Muscle layer of duodenum (tissue), 2 donors: ENCODE data around the gene RILPL2.
A peak's percentile ranks its signal among the peaks of the same experiment; 100 is the strongest.
"Not testable (repeated sequence)": the region's sequence is repeated elsewhere in the genome, so short reads cannot be mapped to it uniquely, and the experiment has no call there.

ENCODE experiments used
- H3K27ac ChIP-seq: one replicate; pipeline ENCODE4 v1.7.0; 2013; ENCODE audit warnings: mild to moderate bottlenecking, low read length
- H3K27me3 ChIP-seq: one replicate; pipeline ENCODE4 v1.7.0; 2013; ENCODE audit warnings: low read depth, mild to moderate bottlenecking, control low read depth, low read length
- H3K36me3 ChIP-seq, 2 donors: one replicate each; pipeline ENCODE4 v1.7.0; 2013; ENCODE audit warnings: low read length in 2 of 2, control low read depth in 1 of 2, mild to moderate bottlenecking in 1 of 2; ENCODE audit not compliant: insufficient read depth in 2 of 2, control insufficient read depth in 1 of 2
- H3K4me1 ChIP-seq, 2 donors: one replicate each; pipeline ENCODE4 v1.7.0; 2013; ENCODE audit warnings: low read length in 2 of 2, mild to moderate bottlenecking in 2 of 2, control low read depth in 1 of 2, moderate library complexity in 1 of 2; ENCODE audit not compliant: insufficient read depth in 2 of 2, control insufficient read depth in 1 of 2
- H3K4me3 ChIP-seq, 2 donors: one replicate each; pipeline ENCODE4 v1.7.0; 2013; ENCODE audit warnings: low read length in 2 of 2, low read depth in 1 of 2, mild to moderate bottlenecking in 1 of 2
- H3K9me3 ChIP-seq, 2 donors: one replicate each; pipeline ENCODE4 v1.7.0; 2013; ENCODE audit warnings: low read length in 2 of 2, control low read depth in 1 of 2, mild to moderate bottlenecking in 1 of 2; ENCODE audit not compliant: control insufficient read depth in 1 of 2
- donor health status: healthy.

RILPL2 gene

DNA sequence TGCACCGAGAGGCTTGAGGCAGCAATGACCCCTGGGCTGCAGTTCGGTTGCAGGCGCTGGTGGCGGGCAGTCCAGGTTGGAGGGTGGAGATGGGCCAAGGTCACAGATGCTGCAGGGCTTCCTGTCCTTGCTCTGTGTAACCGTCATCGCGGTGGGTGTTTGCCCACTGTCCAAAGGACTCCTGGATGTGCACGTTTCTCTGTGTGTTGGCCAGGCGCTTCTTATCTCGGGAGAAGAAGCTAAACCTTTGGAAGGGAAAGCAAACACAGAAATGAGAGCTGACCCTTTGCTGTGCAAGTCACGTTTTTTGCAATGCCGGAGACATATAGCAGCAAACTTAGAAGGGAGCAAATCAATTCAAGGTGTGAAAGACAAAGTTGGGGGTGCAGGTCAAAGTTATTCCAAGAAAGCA, 36.0 kb upstream of the RILPL2 start:
- Histone ChIP-seq H3K27ac (no peak overlapping the region), H3K4me1 (no peaks in the 10 kb centered on the region), H3K9me3 (no peaks in the 10 kb centered on the region), H3K4me3 (no peak overlapping the region), H3K36me3 (peaks cover 10 to 37% of the 10 kb centered on the region in 2 donors), H3K27me3 (no peaks in the 10 kb centered on the region)

DNA sequence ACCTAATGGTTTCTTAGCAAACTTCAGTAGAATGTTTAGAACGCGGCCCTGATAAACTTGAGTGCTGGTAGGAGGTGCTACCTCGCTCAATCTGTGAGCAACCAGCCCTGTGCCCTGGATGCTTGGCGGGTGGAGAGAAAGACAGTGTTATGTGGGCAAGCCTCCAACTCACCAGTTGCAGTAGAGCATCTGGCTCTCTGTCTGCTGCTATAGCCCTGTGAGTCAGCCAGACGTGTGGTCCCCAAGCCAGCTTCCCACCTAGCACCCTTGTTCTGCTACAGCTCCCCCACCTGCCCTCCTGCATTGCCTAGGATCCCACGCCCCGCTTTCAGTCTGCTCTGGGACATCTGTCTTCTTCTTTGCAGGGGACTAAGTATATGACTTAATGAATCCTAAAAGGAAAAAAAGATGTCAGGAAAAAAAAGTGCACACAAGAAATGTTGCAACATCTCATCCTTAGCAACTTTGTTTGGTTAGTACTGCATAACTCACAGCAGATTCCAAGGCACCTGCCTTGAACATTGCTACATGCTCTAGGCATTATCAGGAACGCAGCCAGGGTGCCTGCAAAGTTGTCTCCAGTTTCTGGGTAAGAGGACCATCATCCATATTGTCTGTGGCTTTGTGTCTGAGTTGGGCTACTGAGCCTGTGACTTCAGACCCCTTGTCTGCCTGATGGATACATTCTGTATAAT, 35.0 kb upstream of the RILPL2 start:
- Histone ChIP-seq H3K36me3 (peaks cover 10 to 32% of the 10 kb centered on the region in 2 donors), H3K4me1 (no peaks in the 10 kb centered on the region), H3K4me3 (no peak overlapping the region), H3K9me3 (no peaks in the 10 kb centered on the region), H3K27ac (no peak overlapping the region), H3K27me3 (no peaks in the 10 kb centered on the region)

DNA sequence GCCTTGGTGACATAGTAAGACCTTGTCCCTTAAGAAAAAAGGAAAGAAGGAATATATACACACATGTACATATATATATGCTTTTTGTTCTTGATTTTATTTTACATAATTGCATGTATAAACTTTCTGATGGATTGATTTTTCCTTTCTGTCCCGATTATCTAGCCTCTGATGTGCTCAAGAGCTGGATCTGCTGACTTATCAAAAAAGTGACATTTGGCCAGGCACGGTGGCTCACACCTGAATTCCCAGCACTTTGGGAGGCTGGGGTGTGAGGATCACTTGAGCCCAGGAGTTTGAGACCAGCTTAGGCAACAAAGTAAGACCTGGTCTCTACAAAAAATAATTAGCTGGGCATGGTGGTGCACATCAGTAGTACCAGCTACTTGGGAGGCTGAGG, 33.5 kb upstream of the RILPL2 start:
- Histone ChIP-seq H3K4me3 (no peak overlapping the region), H3K36me3 (peaks cover 19 to 38% of the 10 kb centered on the region in 2 donors), H3K4me1 (no peaks in the 10 kb centered on the region), H3K27me3 (no peaks in the 10 kb centered on the region), H3K9me3 (no peaks in the 10 kb centered on the region), H3K27ac (no peak overlapping the region)

DNA sequence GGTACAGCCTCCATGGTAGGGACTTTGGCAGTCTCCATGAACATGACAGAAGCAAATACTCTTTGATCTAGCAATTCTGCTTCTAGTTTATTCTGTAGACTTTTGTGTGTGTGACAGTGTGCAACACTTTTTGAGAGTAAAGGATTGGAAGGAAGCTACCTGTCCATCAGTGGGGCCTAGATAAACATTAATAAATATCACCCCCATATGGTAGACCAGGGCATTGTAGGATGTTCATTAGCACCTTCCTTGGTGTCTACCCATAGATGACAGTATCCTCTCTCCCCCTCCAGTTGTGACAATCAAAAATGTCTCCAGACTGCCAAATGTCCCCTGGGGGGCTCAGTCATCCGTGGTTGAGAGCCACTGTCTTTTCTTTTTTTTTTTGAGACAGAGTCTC, 32.3 kb upstream of the RILPL2 start:
- Histone ChIP-seq H3K27ac (no peak overlapping the region), H3K4me3 (no peak overlapping the region), H3K4me1 (no peaks in the 10 kb centered on the region), H3K36me3 (peaks cover 20 to 42% of the 10 kb centered on the region in 2 donors), H3K27me3 (no peaks in the 10 kb centered on the region), H3K9me3 (no peaks in the 10 kb centered on the region)

DNA sequence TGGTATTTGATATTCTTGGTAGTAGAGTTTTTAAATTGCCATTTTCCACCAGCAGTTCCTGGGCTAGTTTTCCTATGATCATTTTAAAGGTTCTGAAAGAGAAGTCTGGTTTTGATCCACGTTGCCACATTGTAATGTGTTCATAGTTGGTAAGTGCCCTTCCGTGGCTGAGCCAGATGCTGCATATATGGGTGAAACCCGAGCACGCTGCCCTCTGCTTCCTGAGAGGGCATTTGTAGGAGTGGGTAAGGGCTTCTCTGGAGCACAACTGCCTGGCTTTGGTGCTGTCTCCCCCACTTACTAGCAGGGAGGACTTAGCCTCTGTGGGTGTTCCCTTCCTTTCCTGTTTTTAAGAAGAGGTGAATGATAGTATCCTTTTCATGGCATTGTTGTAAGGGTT, 28.6 kb upstream of the RILPL2 start:
- Histone ChIP-seq H3K27ac (no peak overlapping the region), H3K4me3 (no peak overlapping the region), H3K4me1 (peaks cover 0 to 1% of the 10 kb centered on the region in 2 donors), H3K36me3 (peaks cover 11 to 17% of the 10 kb centered on the region in 2 donors), H3K27me3 (no peaks in the 10 kb centered on the region), H3K9me3 (no peaks in the 10 kb centered on the region)

DNA sequence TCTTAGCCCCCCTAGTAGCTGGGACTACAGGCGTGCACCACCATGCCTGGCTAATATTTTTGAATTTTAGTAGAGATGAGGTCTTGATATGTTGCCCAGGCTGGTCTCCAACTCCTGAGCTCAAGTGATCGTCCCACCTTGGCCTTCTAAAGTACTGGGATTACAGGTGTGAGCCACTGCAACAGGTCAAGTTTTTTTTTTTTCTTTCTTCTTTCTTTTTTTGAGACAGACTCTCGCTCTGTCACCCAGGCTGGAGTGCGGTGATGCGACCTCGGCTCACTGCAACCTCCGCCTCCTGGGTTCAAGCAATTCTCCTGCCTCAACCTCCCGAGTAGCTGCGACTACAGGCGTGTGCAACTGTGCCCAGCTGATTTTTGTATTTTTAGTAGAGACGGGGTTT, 26.7 kb upstream of the RILPL2 start:
- not testable (repeated sequence) for H3K9me3 ChIP-seq, H3K27ac ChIP-seq, H3K4me3 ChIP-seq, H3K27me3 ChIP-seq
- H3K36me3 ChIP-seq, result peaks cover 11 to 17% of the 10 kb centered on the region in 2 donors
- H3K4me1 ChIP-seq, result peaks cover 0 to 14% of the 10 kb centered on the region in 2 donors

DNA sequence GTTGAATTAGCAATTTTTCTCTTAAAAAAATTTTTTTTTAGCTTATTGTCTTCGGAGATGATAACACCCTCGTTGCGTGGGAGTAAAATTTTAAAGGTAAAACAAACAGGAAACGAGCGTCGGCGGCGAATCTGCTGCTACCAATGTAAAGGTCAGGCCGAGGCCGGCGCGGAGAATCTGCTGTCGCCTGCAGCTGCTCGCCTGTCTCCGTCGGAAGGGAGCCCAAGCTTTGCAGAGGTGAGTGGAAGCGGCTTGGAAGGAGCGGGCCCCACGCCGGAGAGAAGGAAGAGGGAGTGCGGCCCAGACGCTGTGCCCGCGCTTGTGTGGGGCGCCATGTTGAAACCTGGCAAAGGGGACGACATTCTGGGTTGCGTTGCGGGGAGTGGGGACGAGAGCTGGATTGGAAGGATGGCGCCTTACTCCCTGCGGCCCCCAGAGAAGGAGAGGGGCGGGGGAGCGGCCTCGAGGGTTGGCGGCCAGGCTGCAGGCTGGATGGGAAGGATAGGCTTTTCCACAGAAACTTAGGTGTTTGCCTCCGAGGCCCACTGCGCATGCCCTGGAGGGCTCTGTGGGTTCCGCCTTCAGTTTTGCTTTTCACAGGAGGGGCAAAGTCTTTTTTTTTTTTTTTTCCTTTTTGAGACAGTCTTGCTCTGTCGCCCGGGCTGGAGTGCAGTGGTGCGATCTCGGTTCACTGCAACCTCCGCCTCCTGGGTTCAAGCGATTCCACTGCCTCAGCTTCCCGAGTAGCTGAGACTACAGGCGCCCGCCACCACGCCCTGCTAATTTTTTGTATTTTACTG, 21.7 kb upstream of the RILPL2 start, which contains the start of gene SNRNP35:
Gene SNRNP35, plus strand, starts transcription at position 160 of the 800 bp plus-strand sequence. CDS start 7,402 bp downstream, outside the sequence.
- Histone ChIP-seq H3K4me3 (peak within 1 kb of the TSS; percentile 77 to 92), H3K4me1 (peaks cover 0 to 14% of the 10 kb centered on the region in 2 donors), H3K27ac (peak within 1 kb of the TSS; percentile 97), H3K36me3 (no peaks in the 10 kb centered on the region), H3K27me3 (no peaks in the 10 kb centered on the region), H3K9me3 (no peaks in the 10 kb centered on the region)

DNA sequence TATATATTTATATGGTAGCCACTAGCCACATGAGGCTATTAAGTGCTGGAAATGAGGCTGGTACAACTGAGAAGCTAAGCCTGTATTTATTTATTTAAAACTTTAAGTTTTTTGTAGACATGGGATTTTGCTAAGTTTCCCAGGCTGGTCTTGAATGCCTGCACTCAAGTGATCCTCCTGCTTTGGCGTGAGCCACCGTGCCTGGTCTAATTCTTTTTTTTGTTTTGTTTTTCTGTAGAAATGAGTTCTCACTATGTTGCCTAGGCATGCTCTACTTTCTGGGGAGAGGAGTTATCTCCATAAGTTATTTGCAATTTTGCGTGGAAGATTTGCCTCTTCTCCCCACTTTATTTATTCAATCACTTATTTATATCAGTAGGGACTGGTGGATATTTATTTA, 16.7 kb upstream of the RILPL2 start:
- Histone ChIP-seq H3K4me3 (no peak overlapping the region), H3K27me3 (no peaks in the 10 kb centered on the region), H3K36me3 (no peaks in the 10 kb centered on the region), H3K4me1 (no peaks in the 10 kb centered on the region), H3K9me3 (no peaks in the 10 kb centered on the region), H3K27ac (no peak overlapping the region)

DNA sequence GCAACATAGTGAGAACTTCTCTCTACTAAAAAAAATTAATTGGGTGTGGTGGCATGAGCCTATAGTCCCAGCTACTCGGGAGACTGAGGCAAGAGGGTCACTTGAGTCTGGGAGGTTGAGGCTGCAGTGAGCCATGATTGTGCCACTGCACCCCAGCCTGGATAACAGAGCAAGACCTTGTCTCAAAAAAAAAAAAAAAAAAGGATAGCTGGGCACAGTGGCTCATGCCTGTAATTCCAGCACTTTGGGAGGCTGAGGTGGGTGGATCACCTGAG, 15.7 kb upstream of the RILPL2 start:
- H3K9me3 ChIP-seq, H3K27ac ChIP-seq, H3K36me3 ChIP-seq, H3K4me3 ChIP-seq, H3K27me3 ChIP-seq, H3K4me1 ChIP-seq: not testable (repeated sequence)

DNA sequence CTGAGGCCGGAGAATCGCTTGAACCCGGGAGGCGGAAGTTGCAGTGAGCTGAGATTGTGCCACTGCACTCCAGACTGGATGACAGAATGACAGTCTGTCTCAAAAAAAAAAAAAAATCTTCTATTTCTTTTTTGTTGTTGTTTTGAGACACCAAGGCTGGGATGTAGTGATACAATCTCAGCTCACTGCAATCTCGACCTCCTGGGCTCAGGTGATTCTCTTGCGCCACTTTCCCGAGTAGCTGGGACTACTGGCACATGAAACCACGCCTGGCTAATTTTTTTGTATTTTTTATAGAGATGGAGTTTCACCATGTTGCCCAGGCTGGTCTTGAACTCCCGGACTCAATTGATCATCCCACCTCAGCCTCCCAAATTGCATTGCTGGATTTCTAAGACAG, 14.2 kb upstream of the RILPL2 start:
- Histone ChIP-seq H3K36me3 (no peaks in the 10 kb centered on the region), H3K4me3 (no peak overlapping the region), H3K27me3 (no peaks in the 10 kb centered on the region), H3K9me3 (no peaks in the 10 kb centered on the region), H3K4me1 (peaks cover 0 to 9% of the 10 kb centered on the region in 2 donors), H3K27ac (no peak overlapping the region)

DNA sequence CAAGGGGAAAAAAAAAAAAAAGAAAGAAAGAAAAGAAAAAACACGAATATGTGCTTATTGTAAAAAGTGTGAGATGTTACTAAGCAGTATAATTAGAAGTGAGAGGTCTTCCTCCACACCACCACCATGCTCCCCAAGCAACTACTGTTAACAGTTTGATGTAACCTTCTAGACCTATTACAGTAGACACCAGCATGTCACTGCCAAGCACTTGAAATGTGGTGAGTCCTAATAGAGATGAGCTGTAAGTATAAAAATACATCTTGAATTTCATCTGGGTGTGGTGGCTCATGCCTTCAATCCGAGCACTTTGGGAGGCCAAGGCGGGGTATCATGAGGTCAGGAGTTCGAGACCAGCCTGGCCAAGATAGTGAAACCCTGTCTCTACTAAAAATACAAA, 13.4 kb upstream of the RILPL2 start:
- Histone ChIP-seq H3K4me1 (peaks cover 0 to 14% of the 10 kb centered on the region in 2 donors), H3K36me3 (no peaks in the 10 kb centered on the region), H3K4me3 (no peak overlapping the region), H3K9me3 (no peaks in the 10 kb centered on the region), H3K27ac (no peak overlapping the region), H3K27me3 (no peaks in the 10 kb centered on the region)
